AG08396 (cell line): Measurements from ENCODE around the gene PPP4R2.

ENCODE experiments used
- DNase-seq: peaks from one replicate; pipeline ENCODE4 v3.0.0; 2012; ENCODE audit warnings: low spot score, mixed read lengths

PPP4R2 gene

DNA sequence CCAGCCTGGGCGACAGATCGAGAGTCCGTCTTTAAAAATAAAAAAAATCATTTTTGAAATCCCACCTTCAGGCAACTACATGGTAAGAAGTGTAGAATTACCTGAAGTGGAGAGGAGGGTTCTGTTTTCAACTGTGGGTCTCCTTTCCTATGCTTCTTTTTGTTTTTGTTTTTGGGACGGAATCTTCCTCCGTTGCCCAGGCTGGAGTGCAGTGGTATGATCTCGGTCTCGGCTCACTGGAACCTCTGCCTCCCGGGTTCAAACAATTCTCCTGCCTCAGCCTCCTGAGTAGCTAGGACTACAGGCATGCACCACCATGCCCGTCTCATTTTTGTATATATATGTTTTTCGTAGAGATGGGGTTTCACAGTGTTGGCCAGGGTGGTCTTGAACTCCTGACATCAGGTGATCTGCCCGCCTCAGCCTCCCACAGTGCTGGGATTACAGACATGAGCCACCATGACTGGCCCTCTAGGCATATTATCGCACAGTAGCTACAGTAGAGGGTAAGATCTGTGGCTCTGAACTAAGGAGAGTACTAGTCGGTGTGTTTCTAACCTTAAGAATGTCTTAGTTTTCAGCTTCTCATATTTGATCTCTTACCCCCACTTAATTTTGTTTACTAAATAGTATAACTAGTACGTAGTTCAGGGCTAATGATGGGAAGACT lies 73.3 kb downstream of the PPP4R2 start:
- no peak for DNase-seq

- peak; percentile 24 for DNase-seq
Measured at GRCh38 chr3:73070675-73071575, 74.3 kb downstream of the PPP4R2 start.

DNA sequence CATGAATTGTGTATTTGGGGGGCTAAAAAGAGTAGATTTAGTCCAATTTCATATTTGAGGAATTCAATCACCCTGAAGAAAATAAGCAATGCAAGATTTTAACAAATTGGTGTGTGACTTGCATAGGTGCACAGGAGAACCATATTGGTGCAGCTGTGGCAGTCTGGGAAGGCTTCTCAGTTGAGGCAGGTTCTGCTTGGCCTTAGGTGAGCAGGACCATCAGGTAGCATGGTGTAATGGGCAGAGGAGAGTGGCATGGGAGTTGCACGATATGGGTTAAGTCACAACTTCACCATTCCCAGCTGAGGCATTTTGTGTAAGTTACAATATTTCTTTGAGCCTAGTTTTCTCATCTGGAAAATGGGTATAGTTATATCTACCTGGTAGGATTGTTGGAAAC lies 75.3 kb downstream of the PPP4R2 start:
- DNase-seq = no peak

DNA sequence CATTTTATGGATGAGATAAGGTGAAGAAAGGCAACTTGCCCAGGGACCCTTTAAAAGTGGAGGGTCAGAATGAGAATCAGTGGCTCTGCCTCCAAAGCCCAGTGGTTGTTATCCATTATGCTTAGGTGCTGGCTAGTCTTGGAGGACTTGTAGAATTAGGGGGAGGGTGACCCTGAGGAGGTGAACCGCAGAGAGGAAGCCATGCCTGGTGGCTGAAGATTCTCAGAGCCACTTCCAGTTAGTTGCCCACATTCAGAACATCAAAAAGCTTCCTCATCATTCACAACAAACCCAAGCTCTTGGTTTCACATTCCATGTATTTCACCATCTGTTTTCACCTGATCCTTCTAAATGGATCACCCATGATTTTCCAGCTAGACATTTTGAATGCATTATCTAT lies 76.0 kb downstream of the PPP4R2 start:
- no peak for DNase-seq

GRCh38 chr3:73073091-73073707 lies 76.6 kb downstream of the PPP4R2 start:
- no peak for DNase-seq

DNA sequence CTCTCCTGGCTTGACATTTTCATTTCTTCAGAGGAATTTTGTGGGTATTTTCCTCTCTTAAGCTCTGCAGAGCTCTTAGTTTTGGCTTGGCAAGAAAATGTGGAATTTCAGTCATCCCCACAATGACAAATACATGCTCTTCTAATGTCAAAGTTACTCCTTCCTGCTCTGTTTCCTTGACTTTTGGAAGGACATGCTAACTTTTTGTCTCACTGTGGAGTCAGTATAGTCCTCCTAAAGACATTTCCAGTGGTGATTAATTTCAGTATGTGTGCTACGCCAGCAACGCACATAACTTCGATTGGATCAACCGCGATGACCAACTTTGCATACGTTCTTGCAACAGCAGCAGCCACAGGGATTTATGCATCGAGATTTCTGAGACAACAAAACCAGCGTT lies 78.2 kb downstream of the PPP4R2 start:
- no peak for DNase-seq

DNA sequence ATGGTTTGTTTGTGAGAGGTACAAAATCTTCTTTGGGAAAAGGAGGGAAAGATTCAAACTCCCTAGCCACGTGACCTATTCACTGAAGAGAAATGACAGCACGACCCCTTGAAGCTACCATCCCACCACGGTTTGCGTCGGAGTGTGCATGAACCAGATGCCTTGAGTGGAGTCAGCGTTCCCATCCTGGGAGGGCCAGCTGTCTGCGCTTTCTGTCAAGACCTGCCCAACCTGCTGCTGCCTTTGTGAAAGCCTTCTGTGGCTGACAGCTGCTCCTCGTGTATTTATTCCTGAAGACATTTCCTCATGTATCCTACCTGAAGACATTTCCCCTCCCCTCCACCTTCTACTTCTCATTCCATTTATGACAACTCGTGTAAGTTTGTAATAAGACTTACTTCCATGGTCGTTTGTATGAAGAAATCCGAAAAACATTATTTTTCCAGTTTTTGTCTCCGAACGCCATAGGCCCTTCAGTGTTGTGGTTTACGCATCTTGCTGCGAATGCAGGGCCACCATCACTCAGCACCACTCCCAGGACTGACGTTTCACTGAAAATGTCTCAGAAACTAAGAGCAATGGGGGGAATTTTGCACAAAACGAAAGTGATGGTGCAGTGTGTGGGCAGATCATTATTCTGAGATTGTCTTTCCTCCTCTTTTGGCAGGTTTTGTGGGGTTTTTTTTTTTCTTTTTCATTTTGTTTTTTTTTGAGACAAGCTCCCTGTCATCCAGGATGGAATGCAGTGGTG lies 83.8 kb downstream of the PPP4R2 start:
- no peak for DNase-seq

DNA sequence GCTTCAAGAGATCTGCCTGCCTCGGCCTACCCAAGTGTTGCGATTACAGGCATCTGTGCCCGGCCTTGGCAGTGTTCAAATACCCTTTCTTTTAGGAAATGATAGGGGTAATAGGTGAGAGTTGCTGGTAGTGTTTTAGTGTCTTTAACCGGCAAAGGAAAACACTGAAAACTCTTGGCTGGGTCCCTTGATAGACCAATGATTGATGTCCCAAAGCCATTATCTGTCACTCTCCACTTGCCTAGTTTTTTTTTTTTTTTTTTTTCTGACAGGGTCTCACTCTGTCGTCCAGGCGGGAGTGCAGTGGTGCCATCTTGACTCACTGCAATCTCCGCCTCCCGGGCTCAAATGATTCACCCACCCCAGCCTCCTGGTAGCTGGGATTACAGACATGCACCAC lies 84.5 kb downstream of the PPP4R2 start:
- DNase-seq = no peak

DNA sequence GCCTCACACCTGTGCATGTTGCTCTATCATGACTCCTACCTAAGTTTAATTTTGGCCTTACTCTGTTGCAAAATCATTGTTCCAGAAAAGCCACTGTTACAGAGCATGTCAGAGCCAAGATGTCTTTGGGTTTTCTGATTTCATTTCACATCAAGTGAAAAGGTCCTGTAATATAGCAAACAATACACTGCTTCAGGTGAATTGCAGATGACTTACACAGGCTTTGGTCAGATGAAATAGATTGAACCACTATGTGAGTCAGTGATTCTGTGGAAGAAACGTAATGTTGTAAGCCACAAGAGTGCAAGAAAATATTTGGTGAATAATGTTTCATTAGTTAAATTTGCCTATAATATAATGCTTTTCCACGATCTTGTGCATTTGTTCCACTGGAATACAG lies 87.6 kb downstream of the PPP4R2 start:
- no peak for DNase-seq

DNA sequence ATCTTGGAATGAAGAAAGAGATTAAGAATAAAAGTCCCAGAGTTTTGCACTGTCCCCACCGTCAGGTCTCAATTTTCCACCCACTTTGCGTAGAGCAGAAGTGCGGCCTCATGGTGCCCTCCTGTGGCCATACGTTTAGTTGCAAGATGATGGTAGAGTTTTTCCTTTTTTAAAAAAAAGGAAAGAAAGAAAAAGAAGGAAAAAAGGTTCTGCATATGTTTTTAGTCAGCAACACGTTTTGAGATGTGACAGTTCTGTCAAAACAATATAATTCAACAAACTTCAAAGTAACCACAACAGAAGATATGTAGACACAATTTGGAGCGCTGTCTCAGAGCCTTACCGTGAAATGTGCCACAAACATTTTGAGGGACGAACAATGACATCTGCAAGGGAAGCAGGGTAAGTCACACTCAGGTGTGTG lies 89.5 kb downstream of the PPP4R2 start:
- peak; percentile 49 for DNase-seq

GRCh38 chr3:73094129-73094528 lies 97.5 kb downstream of the PPP4R2 start:
- DNase-seq = no peak

- no peak for DNase-seq
Measured at GRCh38 chr3:73094951-73095350, 98.3 kb downstream of the PPP4R2 start.

DNA sequence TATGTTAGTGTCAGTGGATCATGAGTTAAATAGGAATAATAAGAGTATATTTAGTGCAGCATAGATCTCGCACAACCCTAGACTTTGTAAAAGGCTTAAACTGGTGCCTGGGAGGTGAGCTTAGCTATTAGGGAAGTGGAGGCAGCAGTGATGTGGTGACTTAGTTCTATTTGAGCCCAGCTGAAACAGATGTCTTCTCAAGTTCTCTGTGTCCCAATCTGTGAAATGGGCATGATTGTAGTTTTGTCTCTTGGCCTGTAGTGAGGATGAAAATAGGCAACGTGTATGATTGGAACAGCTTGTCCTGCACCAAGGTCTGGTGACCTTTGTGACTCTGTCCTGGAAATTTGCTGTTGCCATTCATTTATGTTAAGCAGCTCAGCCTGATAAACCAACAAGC lies 99.6 kb downstream of the PPP4R2 start:
- no peak for DNase-seq

- no peak for DNase-seq
Measured at GRCh38 chr3:73098026-73098425, 101.4 kb downstream of the PPP4R2 start.

GRCh38 chr3:73098873-73099272 lies 102.3 kb downstream of the PPP4R2 start:
- no peak for DNase-seq

- peak; percentile 87 for DNase-seq
Measured at GRCh38 chr3:73100741-73101559, 104.3 kb downstream of the PPP4R2 start.

DNA sequence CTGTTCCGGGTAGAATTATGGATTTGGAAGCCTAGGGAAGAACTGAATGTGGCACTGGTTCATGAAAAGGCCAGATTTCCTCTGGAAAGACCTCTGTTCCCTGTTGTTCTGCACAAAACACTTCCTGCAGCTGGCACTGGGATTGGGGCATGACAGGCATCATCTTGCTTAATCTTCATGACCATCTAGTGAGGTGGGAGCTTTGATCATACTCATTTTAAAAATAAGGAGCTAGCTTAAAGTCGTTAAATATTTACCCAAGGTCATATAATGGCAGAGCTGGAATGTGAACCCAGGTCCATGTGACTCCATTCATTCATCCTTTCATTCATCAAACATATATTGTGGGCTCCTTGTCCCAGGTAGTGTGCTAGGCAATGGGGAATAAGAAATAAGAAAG lies 105.3 kb downstream of the PPP4R2 start:
- DNase-seq = no peak

DNA sequence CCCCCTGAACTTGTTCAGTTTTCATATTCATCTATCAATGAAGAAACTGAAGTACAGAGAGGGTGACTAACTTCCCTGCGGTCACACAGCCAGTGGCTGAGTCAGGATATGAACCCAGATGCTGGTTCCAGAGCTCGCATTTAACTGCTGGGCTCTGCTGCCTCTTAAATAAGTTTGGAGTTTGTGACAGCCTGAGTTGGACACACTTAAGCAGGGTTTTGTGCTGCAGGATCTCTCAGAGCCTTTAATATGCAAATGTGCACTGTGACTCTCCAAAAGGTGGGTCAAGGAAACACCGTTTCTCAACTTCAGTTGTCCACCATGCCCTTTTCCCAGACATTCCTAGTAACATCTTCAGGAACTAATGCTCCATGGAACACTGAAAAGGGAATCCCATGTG lies 110.6 kb downstream of the PPP4R2 start:
- no peak for DNase-seq

- no peak for DNase-seq
Measured at GRCh38 chr3:73107676-73108187, 111.1 kb downstream of the PPP4R2 start.

DNA sequence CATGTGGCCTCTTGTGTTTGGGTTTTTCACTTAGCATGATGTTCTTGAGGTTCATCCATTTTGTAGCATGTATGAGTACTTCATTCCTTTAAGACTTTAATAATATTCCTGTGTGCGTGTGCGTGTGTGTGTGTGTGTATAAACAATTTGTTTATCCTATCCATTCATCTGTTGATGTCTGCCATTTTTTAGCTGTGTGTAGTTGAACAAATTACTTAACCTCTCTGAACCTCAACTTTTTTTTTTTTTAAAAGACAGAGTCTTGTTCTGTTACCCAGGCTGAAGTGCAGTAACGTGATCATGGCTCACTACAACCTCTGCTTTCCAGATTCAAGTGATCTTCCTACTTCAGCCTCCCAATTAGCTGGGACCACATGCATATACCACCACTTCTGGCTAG lies 112.1 kb downstream of the PPP4R2 start:
- no peak for DNase-seq

DNA sequence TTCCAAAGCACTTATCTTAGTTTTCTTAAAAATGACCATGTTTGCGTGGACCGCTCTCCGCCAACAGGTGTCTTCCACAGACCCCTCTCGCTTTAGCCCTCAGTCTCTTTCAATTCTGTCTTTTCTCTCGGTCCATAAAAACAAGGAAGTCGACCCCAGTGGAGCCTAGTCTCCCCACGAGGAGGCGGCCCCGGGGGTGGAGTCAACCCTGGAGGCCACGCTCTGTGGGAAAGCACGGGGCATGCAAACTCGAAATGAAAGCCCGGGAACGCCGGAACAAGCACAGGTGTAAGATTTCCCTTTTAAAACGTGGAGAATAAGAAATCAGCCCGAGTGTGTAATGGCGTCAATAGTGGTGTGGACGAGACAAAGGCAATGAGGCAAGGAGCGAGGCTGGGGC lies 113.9 kb downstream of the PPP4R2 start:
- DNase-seq = no peak
